Measurements from ENCODE around the gene ITGA1. TPM values are rescaled to one million over a fixed set of nuclear protein-coding genes. Genes with fewer than 3 reads are reported as not detected.

Gene ITGA1
- total RNA-seq, 1 experiment from 2014 or later: 1.6 TPM

DNA sequence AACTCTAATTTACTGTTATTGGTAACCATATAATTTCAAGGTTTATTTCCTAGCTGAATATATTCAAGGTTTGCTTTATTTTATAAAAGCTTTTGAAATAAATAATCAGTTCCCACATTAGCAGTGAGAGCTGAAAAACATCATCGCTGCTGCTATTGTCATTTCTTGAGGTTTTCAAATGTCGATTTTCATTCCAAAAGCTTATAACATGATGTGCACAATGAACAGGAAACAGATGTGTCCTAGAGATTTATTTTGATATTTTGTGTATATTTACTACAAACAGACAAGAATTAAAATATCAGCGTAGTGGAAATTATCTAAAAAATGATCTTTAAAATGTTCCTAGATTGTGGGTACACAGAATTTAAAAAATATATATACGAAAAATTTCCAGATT lies 10.5 kb upstream of the ITGA1 start:
- H3K27ac ChIP-seq (ENCODE audit: low read length): no peak overlapping the region
- no peak for TF ChIP-seq SIN3A (IDR thresholded peaks at IDR 0.05; ENCODE audit: borderline replicate concordance, insufficient read depth, low read depth, low read length)
- no peak for TF ChIP-seq TCF7L2 (IDR thresholded peaks at IDR 0.05; ENCODE audit: low read depth, low read length)
- TF ChIP-seq, protein P1, sequence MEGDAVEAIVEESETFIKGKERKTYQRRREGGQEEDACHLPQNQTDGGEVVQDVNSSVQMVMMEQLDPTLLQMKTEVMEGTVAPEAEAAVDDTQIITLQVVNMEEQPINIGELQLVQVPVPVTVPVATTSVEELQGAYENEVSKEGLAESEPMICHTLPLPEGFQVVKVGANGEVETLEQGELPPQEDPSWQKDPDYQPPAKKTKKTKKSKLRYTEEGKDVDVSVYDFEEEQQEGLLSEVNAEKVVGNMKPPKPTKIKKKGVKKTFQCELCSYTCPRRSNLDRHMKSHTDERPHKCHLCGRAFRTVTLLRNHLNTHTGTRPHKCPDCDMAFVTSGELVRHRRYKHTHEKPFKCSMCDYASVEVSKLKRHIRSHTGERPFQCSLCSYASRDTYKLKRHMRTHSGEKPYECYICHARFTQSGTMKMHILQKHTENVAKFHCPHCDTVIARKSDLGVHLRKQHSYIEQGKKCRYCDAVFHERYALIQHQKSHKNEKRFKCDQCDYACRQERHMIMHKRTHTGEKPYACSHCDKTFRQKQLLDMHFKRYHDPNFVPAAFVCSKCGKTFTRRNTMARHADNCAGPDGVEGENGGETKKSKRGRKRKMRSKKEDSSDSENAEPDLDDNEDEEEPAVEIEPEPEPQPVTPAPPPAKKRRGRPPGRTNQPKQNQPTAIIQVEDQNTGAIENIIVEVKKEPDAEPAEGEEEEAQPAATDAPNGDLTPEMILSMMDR (IDR thresholded peaks at IDR 0.05): no peak
- TF ChIP-seq, protein P2, sequence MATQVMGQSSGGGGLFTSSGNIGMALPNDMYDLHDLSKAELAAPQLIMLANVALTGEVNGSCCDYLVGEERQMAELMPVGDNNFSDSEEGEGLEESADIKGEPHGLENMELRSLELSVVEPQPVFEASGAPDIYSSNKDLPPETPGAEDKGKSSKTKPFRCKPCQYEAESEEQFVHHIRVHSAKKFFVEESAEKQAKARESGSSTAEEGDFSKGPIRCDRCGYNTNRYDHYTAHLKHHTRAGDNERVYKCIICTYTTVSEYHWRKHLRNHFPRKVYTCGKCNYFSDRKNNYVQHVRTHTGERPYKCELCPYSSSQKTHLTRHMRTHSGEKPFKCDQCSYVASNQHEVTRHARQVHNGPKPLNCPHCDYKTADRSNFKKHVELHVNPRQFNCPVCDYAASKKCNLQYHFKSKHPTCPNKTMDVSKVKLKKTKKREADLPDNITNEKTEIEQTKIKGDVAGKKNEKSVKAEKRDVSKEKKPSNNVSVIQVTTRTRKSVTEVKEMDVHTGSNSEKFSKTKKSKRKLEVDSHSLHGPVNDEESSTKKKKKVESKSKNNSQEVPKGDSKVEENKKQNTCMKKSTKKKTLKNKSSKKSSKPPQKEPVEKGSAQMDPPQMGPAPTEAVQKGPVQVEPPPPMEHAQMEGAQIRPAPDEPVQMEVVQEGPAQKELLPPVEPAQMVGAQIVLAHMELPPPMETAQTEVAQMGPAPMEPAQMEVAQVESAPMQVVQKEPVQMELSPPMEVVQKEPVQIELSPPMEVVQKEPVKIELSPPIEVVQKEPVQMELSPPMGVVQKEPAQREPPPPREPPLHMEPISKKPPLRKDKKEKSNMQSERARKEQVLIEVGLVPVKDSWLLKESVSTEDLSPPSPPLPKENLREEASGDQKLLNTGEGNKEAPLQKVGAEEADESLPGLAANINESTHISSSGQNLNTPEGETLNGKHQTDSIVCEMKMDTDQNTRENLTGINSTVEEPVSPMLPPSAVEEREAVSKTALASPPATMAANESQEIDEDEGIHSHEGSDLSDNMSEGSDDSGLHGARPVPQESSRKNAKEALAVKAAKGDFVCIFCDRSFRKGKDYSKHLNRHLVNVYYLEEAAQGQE (IDR thresholded peaks at IDR 0.05; ENCODE audit: insufficient read depth in 1 of 2, low read depth in 2 of 2, low read length in 1 of 2): no peak
- no peak for TF ChIP-seq POLR2AphosphoS5 (IDR thresholded peaks at IDR 0.05; ENCODE audit: low read depth, low read length)
- POLR2A ChIA-PET: no interaction called here
- no peaks in the 10 kb centered on the region for H3K36me3 ChIP-seq (ENCODE audit: control insufficient read depth, insufficient read depth, low read length)
- DNase-seq (ENCODE audit: low read depth, low spot score) (no peak), ATAC-seq (no peak)
- H3K27me3 ChIP-seq (ENCODE audit: control insufficient read depth, insufficient read depth, low read length): peaks cover 15% of the 10 kb centered on the region; the same call in 1 of the 2 replicates
- H3K9me3 ChIP-seq (ENCODE audit: control insufficient read depth, insufficient read depth, low read depth, low read length): no peaks in the 10 kb centered on the region
- in situ Hi-C loops (cut with HindIII; ENCODE audit: low pct_unique_long_range_greater_than_20kb, low sequenced_read_pairs): no loop called here
- no TSS peak for BruUV-seq (replicated peaks)
- intact Hi-C loops (cut with micrococcal nuclease; ENCODE audit: unreplicated experiment): no loop called here
- no peaks in the 10 kb centered on the region for H3K4me1 ChIP-seq (ENCODE audit: control insufficient read depth, insufficient read depth, low read length)
- no peak overlapping the region for H3K4me3 ChIP-seq (ENCODE audit: low read depth in 2 of 2, low read length in 2 of 2)
- CTCF ChIA-PET: no interaction called here

DNA sequence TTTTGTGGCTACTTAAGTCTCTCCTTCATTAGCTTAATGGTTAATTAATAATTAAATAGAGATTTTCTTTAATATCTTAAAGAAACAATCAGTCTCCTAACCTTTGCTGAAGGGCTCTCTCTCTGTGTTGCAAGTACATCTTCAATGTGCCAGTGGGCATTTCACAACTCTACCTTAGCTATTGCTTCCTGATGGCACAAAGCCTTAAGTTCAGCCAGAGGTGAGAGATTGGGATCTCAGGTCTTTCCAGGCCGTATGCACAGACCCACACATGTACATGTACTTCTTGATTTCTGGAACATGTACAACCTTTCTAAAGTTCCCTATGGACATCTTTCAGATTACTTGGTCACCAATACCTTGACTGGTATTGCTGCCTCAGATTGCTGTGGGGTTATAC lies 8.9 kb upstream of the ITGA1 start:
- Histone ChIP-seq H3K9me3 (ENCODE audit: control insufficient read depth, insufficient read depth, low read depth, low read length) (no peaks in the 10 kb centered on the region), H3K4me3 (ENCODE audit: low read depth in 2 of 2, low read length in 2 of 2) (no peak overlapping the region), H3K36me3 (ENCODE audit: control insufficient read depth, insufficient read depth, low read length) (no peaks in the 10 kb centered on the region), H3K27me3 (ENCODE audit: control insufficient read depth, insufficient read depth, low read length) (peaks cover 10% of the 10 kb centered on the region; the same call in 1 of the 2 replicates), H3K27ac (ENCODE audit: low read length) (no peak overlapping the region), H3K4me1 (ENCODE audit: control insufficient read depth, insufficient read depth, low read length) (no peaks in the 10 kb centered on the region)
- intact Hi-C loops (cut with micrococcal nuclease; ENCODE audit: unreplicated experiment) (no loop called here), in situ Hi-C loops (cut with HindIII; ENCODE audit: low pct_unique_long_range_greater_than_20kb, low sequenced_read_pairs) (no loop called here)
- ChIA-PET CTCF (interaction anchor here (0.6 kb wide), 1 partner anchor 73 kb away, joined by 4 read pairs; no protein-coding TSS in a partner anchor), POLR2A (interaction anchor here (0.5 kb wide), 1 partner anchor 25 kb away, joined by 3 read pairs; no protein-coding TSS in a partner anchor)
- TF ChIP-seq, protein P2 (IDR thresholded peaks at IDR 0.05; ENCODE audit: insufficient read depth in 1 of 2, low read depth in 2 of 2, low read length in 1 of 2): no peak
- TF ChIP-seq SIN3A (IDR thresholded peaks at IDR 0.05; ENCODE audit: borderline replicate concordance, insufficient read depth, low read depth, low read length): no peak
- no peak for TF ChIP-seq POLR2AphosphoS5 (IDR thresholded peaks at IDR 0.05; ENCODE audit: low read depth, low read length)
- TF ChIP-seq, protein P1 (IDR thresholded peaks at IDR 0.05): no peak
- TF ChIP-seq TCF7L2 (IDR thresholded peaks at IDR 0.05; ENCODE audit: low read depth, low read length): no peak
- ATAC-seq: no peak
- no TSS peak for BruUV-seq (replicated peaks)
- DNase-seq (ENCODE audit: low read depth, low spot score): no peak

All from Panc1 (cell line).